NOMO-1 treated with dmso at 0.1 percent for 144 hours (cell line): ENCODE measurements around the gene HLA-DRA.
A peak's percentile ranks its signal among the peaks of the same experiment; 100 is the strongest.

Source experiments
- DNase-seq: peaks from one replicate; lab custom pipeline; 2025; ENCODE audit not compliant: unreplicated experiment; lab: John Stamatoyannopoulos, UW

HLA-DRA gene

GRCh38 chr6:32473376-32474348 lies 34.0 kb downstream of the HLA-DRA start:
- DNase-seq, result peak; percentile 48

- no peak for DNase-seq
Measured at GRCh38 chr6:32475392-32476206, 35.9 kb downstream of the HLA-DRA start.

GRCh38 chr6:32483968-32484613 lies 44.4 kb downstream of the HLA-DRA start:
- no peak for DNase-seq

- DNase-seq, result no peak
Measured at GRCh38 chr6:32484614-32484998, 44.9 kb downstream of the HLA-DRA start.

GRCh38 chr6:32488083-32488482 lies 48.4 kb downstream of the HLA-DRA start:
- no peak for DNase-seq

GRCh38 chr6:32491700-32492099 lies 52.0 kb downstream of the HLA-DRA start:
- no peak for DNase-seq

- DNase-seq, result no peak
Measured at GRCh38 chr6:32492351-32492750, 52.7 kb downstream of the HLA-DRA start.
